ENCODE measurements around the gene LDHB.

GRCh38 chr12:21600196-21600595 is 57.4 kb downstream of the LDHB start:
- no peak for TF ChIP-seq CTCF (IDR thresholded peaks at IDR 0.05)
- no peak for TF ChIP-seq POLR2A (IDR thresholded peaks at IDR 0.05)
